Right hindlimb (tissue), 1 donor: ENCODE results near the gene DGKQ.
A peak's percentile ranks its signal among the peaks of the same experiment; 100 is the strongest.

Experiments
- DNase-seq: peaks from one replicate; pipeline ENCODE4 v3.0.0-alpha.2; 2018

The DGKQ gene

GRCh38 chr4:995311-996026, 22.1 kb upstream of the DGKQ start:
- no peak for DNase-seq

GRCh38 chr4:993111-994029, 20.0 kb upstream of the DGKQ start, which contains the start of gene SLC26A1:
Gene SLC26A1, minus strand, starts transcription at chr4:993404. Its CDS starts 1,701 bp downstream, at chr4:991703.
- no peak for DNase-seq

- DNase-seq = no peak
These were observed 19.1 kb upstream of the DGKQ start for GRCh38 chr4:992297-993110.

GRCh38 chr4:991451-992296, 18.3 kb upstream of the DGKQ start:
- no peak for DNase-seq

- DNase-seq = no peak
These were observed 17.5 kb upstream of the DGKQ start for GRCh38 chr4:990746-991367.

- DNase-seq = no peak
These were observed 16.5 kb upstream of the DGKQ start for GRCh38 chr4:989722-990471.

- no peak for DNase-seq
These were observed 15.7 kb upstream of the DGKQ start for GRCh38 chr4:988726-989721.

- DNase-seq = no peak
These were observed 14.5 kb upstream of the DGKQ start for GRCh38 chr4:987624-988513.

GRCh38 chr4:986879-987623, 13.7 kb upstream of the DGKQ start, which contains the start of gene IDUA:
Gene IDUA, plus strand, starts transcription at chr4:987044. Its CDS starts 41 bp downstream, at chr4:987085.
- peak; percentile 87 for DNase-seq

GRCh38 chr4:986428-986878, 13.1 kb upstream of the DGKQ start:
- no peak for DNase-seq

- no peak for DNase-seq
These were observed 11.9 kb upstream of the DGKQ start for GRCh38 chr4:985123-985830.

GRCh38 chr4:984336-985054, 11.1 kb upstream of the DGKQ start:
- DNase-seq = no peak

GRCh38 chr4:982814-983213, 9.4 kb upstream of the DGKQ start:
- DNase-seq = no peak

GRCh38 chr4:982291-982690, 8.9 kb upstream of the DGKQ start:
- no peak for DNase-seq

GRCh38 chr4:978957-979701, 5.8 kb upstream of the DGKQ start:
- DNase-seq = no peak
